Spinal cord (tissue), 10 donors: ENCODE data around the gene SMAD4. TPM values are rescaled to one million over a fixed set of nuclear protein-coding genes. Genes with fewer than 3 reads are reported as not detected.
A peak's percentile ranks its signal among the peaks of the same experiment; 100 is the strongest.

Experiments
- DNase-seq, 6 donors: peaks; one replicate each; pipeline versions ENCODE4 v3.0.0 to v3.0.0-alpha.2; 2013 to 2015; ENCODE audit warnings: low spot score in 6 of 6, low read depth in 4 of 6
- H3K27ac ChIP-seq: one replicate; pipeline ENCODE4 v1.5.1; 2013; ENCODE audit warnings: low read depth, low read length, control low read depth
- H3K27me3 ChIP-seq: one replicate; pipeline ENCODE4 v1.6.1; 2013; ENCODE audit warnings: low read length; ENCODE audit not compliant: control insufficient read depth, insufficient read depth
- H3K36me3 ChIP-seq: one replicate; pipeline ENCODE4 v1.6.1; 2013; ENCODE audit warnings: low read length; ENCODE audit not compliant: control insufficient read depth, insufficient read depth
- H3K4me1 ChIP-seq: one replicate; pipeline ENCODE4 v1.6.1; 2013; ENCODE audit warnings: low read length; ENCODE audit not compliant: control insufficient read depth, insufficient read depth
- H3K4me3 ChIP-seq: one replicate; pipeline ENCODE4 v1.5.1; 2013; ENCODE audit warnings: low read depth, low read length, control low read depth
- H3K9me3 ChIP-seq: one replicate; pipeline ENCODE4 v1.6.1; 2013; ENCODE audit warnings: low read length; ENCODE audit not compliant: control insufficient read depth, insufficient read depth
- WGBS: methylation state at CpG from one replicate; pipeline ENCODE4 v1.1.5; 2013; ENCODE audit warnings: missing lambda C conversion rate; ENCODE audit not compliant: insufficient coverage; 5-methylcytosine and 5-hydroxymethylcytosine counted together
- polyA plus RNA-seq, 2 donors: library from polyadenylated mRNA; unstranded; fragments of 120-200 nt; gene quantifications; one replicate each; pipeline ENCODE4 v1.2.1, GENCODE V29; 2013; ENCODE audit not compliant: insufficient read length in 2 of 2
- total RNA-seq, 2 donors: library from RNA; depleted of rRNA in 1 of 2; stranded (reverse); fragments of 120-200 nt in 1 of 2; fragments of >200 nt in 1 of 2; gene quantifications; one replicate each; pipeline versions ENCODE4 v1.2.3 to v1.2.4, GENCODE V29; 2013 to 2014
- donor health status: healthy.

Gene SMAD4
- total and polyA plus RNA-seq, 4 donors = 76.5 to 129 (median 85.2) TPM

DNA sequence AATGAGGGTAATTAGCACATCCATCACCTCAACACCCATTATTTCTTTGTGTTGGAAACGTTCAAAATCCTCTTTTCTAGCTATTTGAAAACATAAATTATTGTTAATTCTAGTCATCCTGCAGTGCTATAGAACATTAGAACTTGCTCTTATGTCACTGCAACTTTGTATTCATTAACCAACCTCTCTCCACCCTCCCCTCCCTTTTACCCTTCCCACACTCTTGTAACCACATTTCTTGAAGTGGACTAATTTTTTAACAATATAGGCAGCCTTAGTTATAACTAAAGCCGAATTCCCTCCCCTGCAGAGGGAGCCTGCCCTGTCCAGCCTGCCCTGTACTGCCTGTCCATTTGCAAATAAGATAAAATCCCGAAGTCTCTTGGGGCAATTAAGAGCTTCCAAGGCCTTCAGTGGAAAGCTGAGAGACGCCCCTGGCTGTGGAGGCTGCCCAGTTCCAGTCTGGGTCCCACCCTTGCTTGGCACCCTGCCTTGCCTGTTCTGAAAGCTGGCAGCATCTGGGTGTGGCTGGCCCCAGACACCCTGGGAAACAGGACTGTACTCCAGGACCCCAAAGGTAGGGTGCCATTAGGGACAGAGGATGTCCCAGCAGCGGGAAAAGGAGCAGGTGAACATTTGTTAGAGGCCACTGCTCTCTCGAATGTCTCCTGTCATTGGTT is 102.4 kb downstream of the SMAD4 start:
- Histone ChIP-seq H3K4me3 (no peak overlapping the region), H3K27ac (no peak overlapping the region), H3K4me1 (peaks cover 3% of the 10 kb centered on the region), H3K9me3 (no peaks in the 10 kb centered on the region), H3K27me3 (no peaks in the 10 kb centered on the region), H3K36me3 (no peaks in the 10 kb centered on the region)
- no peak for DNase-seq
- 87% methylated on average over 4 of the region's 6 CpGs for WGBS

DNA sequence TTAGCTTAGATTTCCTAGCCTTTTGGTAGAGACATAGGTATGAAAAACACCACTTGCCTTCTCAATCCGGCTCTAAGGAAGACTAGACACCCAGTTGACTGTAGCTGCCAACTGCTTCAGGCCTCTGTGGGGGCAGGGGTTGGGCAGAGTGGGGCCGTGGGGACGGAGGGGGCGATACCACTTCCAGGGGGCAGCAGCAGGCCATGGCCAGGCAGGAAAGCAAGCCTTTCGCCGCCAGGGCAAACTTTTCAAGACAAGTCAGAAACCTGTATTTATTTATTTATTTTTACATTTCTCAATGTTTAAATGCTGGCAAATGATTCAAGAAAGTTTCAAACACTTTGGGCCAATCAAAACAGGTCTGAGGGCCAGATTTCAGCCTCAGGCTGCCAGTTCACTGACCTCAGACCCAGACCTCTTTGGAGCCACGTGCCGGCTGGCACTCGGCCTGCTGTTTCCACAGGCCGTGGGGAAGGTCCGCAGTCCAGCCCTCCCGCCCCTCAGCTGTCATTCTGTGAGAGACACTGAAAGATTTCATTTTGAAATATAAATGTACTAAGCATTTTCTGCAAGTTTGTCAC is 103.7 kb downstream of the SMAD4 start:
- no peaks in the 10 kb centered on the region for H3K27me3 ChIP-seq
- H3K27ac ChIP-seq = no peak overlapping the region
- no peaks in the 10 kb centered on the region for H3K36me3 ChIP-seq
- DNase-seq = peak in 1 of 6 donors; percentile 16
- H3K9me3 ChIP-seq = no peaks in the 10 kb centered on the region
- peaks cover 3% of the 10 kb centered on the region for H3K4me1 ChIP-seq
- 73% methylated on average over 5 of the region's 12 CpGs for WGBS
- H3K4me3 ChIP-seq = no peak overlapping the region

Other genes with a start within 250 kb of the SMAD4 start
- 10 to 100 TPM; 11.5 to 20.9 TPM for gene MRO, start 210.2 kb upstream of the SMAD4 start, total RNA-seq
- 1 to 10 TPM; 3.5 to 7.1 TPM for gene MRO, start 210.2 kb upstream of the SMAD4 start, polyA plus RNA-seq
- 10 to 100 TPM; 70.9 to 83.7 TPM for gene ME2, start 151.1 kb upstream of the SMAD4 start, total RNA-seq
- gene ME2, start 151.1 kb upstream of the SMAD4 start, polyA plus RNA-seq = 10 to 100 TPM; 55.2 to 60.8 TPM
- 10 to 100 TPM in 1 of 2 donors, 1 to 10 TPM in 1; 7.3 to 10.8 TPM for gene ELAC1, start 62.2 kb upstream of the SMAD4 start, total RNA-seq
- 10 to 100 TPM; 13.1 to 14.2 TPM for gene ELAC1, start 62.2 kb upstream of the SMAD4 start, polyA plus RNA-seq
- gene MEX3C, start 167.5 kb downstream of the SMAD4 start, total RNA-seq = 10 to 100 TPM; 47.2 to 55.5 TPM
- gene MEX3C, start 167.5 kb downstream of the SMAD4 start, polyA plus RNA-seq = 10 to 100 TPM; 45.7 to 65.5 TPM